GM12891 (cell line): ENCODE data around the gene ATAD2B.

ENCODE experiments used
- PAX5 ChIP-seq: IDR thresholded peaks from 2 replicates; pipeline ENCODE4 v1.6.1; 2011; ENCODE audit warnings: low read length, moderate library complexity, mild to moderate bottlenecking; ENCODE audit not compliant: insufficient read depth, severe bottlenecking
- POLR2A ChIP-seq: IDR thresholded peaks from 2 replicates; pipeline ENCODE4 v1.6.1; 2011; ENCODE audit warnings: low read depth, low read length, control low read depth
- POLR2AphosphoS5 ChIP-seq: IDR thresholded peaks from 2 replicates; pipeline ENCODE4 v1.6.1; 2011; ENCODE audit warnings: low read depth, low read length, control low read depth
- POU2F2 ChIP-seq: IDR thresholded peaks from 2 replicates; pipeline ENCODE4 v1.6.1; 2011; ENCODE audit warnings: low read depth, mild to moderate bottlenecking, control low read depth, low read length, moderate library complexity
- SPI1 ChIP-seq: IDR thresholded peaks from 2 replicates; pipeline ENCODE4 v1.6.1; 2011; ENCODE audit warnings: low read depth, low read length, control low read depth
- TAF1 ChIP-seq: IDR thresholded peaks from 2 replicates; pipeline ENCODE4 v1.6.1; 2011; ENCODE audit warnings: low read depth, low read length, control low read depth

DNA sequence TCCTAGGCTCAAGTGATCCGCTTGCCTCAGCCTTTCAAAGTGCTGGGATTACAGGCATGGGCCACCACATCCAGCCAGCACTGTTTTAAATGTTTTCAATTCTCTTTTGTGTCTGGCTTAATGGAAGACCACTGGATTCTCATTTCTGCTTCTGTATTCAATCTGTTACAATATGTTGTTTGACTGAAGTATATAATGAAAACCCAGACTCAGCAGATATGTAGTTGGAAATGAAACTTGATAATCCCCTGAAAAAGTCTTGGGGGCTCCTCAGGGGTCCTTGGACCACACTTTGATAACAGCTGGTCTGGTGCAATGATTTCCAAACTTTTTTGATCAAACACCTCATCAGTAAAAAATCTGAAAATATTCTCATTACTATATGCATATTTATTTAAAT is 132.7 kb downstream of the ATAD2B start:
- TF ChIP-seq POLR2AphosphoS5 (no peak), POLR2A (no peak), TAF1 (no peak), SPI1 (no peak), POU2F2 (no peak), PAX5 (no peak)
